Activated CD4-positive, alpha-beta T cell treated with anti-CD3 and anti-CD28 coated beads, Interleukin-2, amount 50 U/mL, for 16 hours (primary cell): ENCODE data around the gene PDP2.

Experiments used
- DNase-seq: peaks from one replicate; pipeline ENCODE4 v3.0.0-alpha.2; 2020

Gene PDP2

DNA sequence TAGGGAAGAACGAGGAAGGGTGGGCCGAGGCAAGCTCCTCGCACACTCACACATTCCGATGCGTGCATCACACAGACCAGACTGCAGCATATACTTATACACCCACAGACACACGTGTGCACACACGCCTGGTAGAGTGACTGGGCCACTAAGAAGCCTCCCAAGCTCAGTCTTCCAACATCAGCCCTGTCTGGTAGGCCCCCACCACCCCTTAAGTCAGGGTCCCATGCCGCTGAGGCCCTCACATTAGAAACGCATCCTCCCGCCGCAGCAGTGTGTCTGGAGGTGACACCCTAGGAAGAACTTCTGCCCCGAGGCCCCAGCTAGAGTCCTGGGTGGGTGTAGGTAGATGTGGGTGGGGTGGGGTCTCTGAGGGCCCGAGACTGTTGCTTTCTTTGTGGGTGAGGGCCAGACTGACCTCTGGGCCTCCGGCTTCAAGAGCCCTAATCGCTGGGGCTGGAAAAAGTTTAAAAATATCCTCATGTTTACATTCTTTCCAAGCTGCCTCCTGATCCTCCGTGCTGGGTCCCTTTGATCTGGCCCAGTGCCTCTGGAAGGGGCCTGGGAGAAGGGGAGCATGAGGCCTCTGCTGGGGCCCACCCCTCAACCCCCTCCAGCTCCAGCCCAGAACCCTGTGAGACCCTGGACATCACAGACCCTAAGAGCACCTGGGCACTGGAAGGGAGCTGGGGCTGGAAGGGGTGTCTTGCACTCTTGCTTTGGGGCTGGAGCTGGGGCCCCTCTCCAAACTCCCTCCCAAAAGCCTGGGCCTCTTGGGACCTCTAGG is 24.7 kb downstream of the PDP2 start:
- DNase-seq = no peak

DNA sequence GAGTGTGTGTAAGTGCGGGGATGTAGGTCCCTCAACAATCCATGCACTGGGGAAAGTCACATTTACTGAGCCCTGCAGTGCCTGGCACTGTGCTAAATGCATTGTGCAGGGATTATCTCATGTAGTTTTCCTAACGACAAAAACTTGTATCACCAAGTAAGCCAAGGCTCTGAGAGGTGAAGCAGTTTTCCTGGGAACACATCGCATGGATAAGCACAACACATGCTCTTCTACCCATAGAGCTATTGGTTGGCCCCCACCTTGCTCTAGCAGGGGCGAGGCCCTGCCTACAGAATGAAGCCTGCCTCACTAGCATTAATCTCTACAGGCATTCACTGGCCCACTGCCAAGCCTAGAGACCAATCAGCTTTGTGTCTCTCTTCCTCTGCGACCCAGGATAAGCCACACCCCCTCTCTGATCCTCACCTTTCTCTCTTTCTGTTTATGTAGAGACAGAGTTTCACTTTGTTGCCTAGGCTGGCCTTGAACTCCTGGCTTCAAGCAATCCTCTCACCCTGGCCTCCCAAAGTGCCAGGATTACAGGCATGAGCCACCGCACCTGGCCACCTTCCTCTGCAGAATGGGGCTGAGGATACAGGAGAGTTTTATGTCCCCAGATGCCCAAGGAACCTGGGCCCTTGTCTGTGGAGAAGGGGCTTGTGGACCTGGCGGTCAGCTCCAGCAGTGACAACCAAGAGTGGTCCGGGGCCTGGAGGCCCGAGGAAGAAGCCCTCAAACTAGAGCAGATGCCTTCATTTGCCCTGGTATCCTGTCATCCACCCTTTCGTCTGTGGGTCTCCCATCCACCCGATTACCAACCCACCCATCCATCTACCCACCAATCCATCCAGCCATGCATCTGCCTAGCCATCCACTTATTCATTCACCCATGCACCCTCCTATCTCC is 25.6 kb downstream of the PDP2 start:
- DNase-seq = peak; percentile 29

DNA sequence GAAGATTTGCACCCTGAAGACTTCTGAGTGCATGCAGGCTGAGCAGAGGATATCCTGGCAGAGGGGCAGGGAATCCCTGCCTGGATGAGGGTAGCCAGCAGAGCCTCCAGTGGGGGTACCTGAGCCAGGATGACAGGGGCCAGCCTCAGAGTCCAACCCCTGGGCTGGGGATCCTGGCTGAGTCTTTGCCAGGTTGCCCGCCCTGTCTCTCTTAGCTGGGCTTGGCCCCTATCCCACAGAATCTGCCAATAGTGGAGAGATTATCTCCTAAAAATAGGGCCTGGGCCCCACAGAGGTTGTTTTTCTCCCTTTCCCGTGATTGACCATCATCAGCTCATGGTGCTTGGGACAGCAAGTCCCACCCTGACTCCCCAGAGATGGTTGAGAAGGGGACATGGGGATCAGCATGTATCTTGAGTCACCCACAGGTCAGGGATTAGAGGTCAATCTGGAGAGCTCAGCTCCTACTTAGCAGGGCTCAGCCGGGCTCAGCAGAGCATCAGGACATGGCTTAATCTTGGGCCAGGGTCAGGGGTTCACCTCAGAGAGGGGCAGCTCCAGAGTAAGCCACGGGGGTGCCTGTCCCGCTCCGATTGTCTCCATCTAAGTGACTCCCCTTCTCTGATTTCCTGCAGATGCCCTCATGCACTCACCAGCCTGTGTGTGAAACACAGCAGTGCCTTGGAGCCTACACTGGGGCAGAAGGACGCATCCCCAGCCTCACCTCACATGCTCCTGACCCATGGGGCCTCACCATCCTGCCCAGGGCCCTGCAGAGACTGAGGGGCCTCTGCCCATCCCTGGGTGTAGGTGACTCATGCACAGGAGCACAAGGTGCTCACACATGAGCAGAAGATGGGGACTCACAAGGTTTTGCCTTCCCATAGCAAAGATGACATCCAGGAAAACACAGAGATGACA is 26.9 kb downstream of the PDP2 start:
- DNase-seq = no peak

GRCh38 chr16:66908116-66908515 is 27.8 kb downstream of the PDP2 start:
- no peak for DNase-seq

- no peak for DNase-seq
Observed at GRCh38 chr16:66908762-66909559, 28.6 kb downstream of the PDP2 start.

- DNase-seq = no peak
Observed at GRCh38 chr16:66910175-66910940, 30.0 kb downstream of the PDP2 start.

DNA sequence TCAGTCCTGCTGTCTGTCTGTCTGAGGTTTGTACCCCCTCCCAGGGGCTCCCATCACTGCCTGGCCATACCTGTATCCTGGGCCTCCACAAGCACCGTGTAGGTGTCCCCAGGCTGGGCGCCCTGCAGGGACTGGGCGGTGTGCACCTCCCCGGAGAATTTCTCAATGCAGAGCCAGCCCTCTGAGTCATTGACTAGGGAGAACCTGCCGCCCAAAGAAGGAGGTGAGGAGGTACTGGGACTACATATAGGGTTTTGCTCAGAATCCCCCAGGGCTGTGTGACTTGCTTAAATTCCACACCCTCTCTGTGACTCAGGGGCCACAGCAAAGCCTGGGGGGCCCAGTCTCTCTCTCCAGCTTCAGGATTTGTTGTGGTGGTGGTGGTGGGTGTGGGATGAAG is 30.8 kb downstream of the PDP2 start:
- no peak for DNase-seq

DNA sequence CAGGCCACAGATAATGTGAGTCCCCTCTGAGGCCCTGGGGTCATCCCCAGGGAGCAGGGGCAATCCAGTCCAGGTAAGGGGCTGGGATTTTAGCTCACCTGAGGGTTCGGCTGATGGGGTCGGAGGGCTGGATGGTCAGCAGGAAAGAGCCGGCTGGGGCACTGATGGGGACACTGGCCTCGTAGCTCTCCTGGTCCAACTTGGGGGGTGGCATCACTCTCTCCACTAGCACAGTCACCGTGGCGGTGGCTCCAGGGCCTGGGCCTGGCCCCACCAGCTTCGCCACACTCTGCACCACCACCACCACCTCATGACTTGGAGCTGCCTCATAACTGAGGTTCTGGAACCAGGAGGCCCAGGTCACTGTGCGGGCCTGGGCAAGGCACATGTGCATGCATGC is 31.5 kb downstream of the PDP2 start:
- no peak for DNase-seq

DNA sequence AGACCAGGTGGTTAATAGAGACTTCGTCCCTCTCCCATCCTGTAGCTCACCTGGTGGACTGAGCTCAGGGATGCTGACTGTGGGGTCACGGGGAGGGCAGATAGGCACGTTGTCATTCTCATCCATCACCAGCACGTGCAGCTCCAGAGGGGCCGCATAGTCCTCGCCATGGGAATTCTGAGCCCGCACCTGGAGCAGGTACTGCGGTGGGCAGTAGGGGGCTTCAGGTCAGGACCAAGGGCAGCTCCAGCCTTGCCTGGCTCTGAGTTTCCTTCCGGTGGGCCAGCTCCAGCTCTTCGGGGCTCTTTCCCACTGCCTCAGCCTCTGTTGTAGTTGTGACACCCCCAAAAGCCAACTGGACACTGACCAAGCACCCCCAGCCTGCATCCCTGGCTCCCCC is 32.8 kb downstream of the PDP2 start:
- no peak for DNase-seq

GRCh38 chr16:66913711-66914110 is 33.4 kb downstream of the PDP2 start:
- no peak for DNase-seq

GRCh38 chr16:66914541-66914940 is 34.2 kb downstream of the PDP2 start:
- no peak for DNase-seq

DNA sequence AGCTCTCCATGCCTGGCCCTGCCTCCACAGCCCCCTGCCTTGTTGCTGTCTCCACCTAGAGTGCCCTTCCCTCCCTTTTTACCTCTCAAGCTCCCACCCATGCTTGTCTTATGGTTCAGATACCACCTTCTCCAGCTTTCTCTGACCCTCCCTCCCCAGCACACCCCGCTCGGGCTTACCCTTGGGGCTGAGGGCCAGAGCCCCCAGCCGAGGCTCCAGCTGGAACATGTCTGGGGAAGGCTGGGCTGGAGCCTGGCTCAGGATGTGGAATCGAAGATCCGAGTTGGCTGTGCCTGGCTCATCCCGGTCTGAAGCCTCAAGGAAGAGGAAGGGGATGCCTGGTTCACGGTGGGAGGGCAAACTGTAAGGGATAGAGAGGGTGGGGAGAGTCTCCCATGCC is 34.7 kb downstream of the PDP2 start:
- DNase-seq = no peak

GRCh38 chr16:66916518-66916917 is 36.2 kb downstream of the PDP2 start:
- no peak for DNase-seq

GRCh38 chr16:66917741-66918140 is 37.4 kb downstream of the PDP2 start:
- no peak for DNase-seq

GRCh38 chr16:66918355-66918754 is 38.0 kb downstream of the PDP2 start:
- no peak for DNase-seq

GRCh38 chr16:66918803-66919568 is 38.7 kb downstream of the PDP2 start, which contains the start of gene CDH16:
TSS of gene CDH16 (minus strand) at chr16:66918885. CDS start at chr16:66918065, 820 bp downstream.
- no peak for DNase-seq

DNA sequence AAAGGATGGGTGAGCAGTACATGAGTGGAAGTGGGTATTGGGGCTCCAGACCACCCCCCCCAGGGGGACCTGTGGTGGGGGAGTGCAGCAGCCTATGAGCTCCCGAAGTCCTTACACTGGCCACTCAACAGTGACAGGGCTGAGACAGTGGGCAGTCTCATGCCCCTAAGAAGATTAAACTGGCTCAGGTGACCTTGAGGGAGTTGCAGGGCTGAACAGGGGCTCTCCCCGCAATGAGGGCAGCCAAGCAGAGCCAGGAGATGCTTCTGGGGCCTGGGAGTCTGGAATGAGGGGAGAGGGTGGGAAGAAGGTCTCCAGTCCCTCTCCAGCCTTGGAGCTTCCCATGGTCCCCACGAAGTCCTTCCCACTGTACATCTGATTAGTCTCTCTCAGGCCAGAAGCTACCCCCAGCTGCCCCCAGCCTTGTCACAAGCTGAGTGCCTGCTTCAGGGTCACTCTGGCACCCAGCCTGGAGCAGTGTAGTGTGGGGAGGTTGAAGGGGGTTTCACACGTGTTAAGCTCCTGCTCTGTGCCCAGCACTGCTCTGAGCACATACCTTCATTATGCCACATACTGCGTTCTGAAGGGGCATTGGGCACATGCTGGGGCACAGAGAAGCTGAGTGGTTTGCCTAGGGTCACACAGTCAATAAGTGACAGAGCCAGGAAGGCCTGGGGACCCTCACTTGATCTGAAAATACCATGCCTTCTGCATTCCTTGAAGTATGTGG is 39.4 kb downstream of the PDP2 start:
- no peak for DNase-seq

DNA sequence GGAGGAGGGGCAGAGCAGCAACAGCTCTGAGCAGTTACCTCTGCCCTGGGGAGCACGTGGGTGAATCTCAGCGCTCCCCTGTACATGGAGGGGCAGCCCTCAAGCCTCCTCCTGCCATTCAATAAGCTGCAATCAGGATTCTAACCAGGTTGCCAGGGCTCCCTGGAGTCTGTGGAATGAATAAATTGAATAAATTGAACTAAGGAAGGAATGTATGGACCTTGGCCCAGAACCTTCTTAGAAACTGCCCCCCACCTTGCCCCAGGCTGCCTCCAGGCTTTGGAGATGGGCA is 39.9 kb downstream of the PDP2 start:
- no peak for DNase-seq

DNA sequence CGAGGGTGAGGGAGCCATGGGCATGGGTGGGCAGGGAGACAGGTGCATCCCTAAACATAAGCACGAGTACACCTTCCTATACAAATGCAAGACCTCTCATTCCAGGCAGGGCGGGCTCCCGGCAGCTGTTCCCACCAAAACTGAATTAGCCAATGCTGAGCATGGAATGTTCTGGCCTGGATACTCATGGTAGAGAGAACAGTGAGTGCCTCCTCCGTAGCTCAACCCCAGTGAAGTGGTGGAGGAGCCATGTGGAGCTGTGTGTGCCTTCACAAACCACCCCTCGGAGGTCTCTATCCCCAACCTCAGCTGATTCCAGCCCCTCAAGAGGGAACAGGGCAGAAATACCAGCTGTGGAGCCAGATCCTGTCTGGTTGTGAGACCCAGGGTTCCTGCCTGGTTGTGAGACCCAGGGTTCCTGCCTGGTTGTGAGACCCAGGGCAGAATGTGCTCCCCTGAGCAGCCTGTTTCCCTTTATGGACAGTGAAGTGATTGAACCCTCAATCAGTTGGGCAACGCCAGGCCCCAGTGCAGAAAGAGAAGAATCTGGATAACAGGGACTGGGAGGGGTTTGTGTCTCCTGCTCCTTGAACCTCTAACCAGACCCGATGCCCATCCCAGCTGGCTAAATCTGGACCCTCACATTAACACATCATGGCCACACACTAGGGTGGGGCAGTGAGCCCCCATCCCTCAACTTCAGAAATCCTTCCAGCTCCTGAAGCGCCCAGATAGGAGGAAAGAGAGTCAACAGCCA is 40.8 kb downstream of the PDP2 start:
- DNase-seq = no peak
